Activated CD4-positive, alpha-beta T cell treated with anti-CD3 and anti-CD28 coated beads, Interleukin-2, Interleukin-4, amounts not matched to agents 100 ng/mL and 50 ng/mL, durations not matched to agents 16 hours and 8 hours (primary cell): ENCODE data around the gene ST6GALNAC3.

Experiments
- DNase-seq: peaks from one replicate; pipeline ENCODE4 v3.0.0-alpha.2; 2020; ENCODE audit warnings: low spot score

Gene ST6GALNAC3

DNA sequence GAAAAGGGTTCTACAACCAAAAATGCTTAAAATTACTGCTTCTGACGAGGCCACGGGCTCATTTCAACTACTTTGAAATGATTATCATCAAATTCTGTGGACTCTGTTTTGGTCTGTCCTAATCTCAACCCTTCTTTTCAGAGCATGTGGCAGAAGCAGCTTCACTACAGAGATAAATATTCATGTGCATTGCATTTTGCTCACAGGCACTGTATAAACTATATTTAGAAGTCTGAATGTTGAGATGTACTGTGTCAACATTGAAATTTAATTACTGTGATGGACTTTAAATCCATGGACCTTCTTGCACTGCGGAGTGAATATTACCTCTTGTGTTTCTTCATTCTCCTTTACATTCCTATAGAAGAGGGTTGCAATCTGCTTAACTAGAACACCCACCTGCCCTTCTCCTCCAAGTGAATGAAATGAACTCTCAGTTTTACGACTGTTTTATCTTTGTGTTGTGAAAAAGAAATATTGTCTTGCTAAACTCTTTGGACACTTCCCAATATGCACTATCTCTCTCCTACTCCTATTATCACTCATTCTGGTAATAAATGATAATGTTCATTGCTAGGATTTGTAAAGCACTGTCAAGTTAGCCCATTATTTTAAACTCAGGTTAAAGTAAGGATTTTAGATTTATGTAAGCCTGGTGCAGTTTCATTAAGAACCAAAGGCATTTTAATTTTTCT is 511.6 kb downstream of the ST6GALNAC3 start:
- no peak for DNase-seq

DNA sequence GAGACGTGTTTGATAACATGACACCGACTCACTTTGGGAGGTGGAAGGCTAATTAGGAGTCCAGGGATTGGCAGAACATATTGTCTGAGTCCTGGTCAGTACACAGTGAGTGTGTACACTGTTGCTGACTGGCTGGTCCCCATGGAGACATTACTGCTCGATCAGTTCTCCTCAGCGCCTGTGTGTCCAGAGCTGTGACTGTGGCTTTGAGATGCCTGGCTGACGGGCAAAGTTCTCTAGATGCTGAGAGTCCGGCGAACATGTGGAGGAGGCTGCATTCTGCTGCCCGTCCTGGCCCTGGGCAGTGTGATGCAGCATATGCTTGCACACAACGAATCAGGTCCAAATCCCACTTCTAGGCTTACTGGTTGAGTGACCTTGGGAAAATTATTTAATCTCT is 512.7 kb downstream of the ST6GALNAC3 start:
- no peak for DNase-seq

DNA sequence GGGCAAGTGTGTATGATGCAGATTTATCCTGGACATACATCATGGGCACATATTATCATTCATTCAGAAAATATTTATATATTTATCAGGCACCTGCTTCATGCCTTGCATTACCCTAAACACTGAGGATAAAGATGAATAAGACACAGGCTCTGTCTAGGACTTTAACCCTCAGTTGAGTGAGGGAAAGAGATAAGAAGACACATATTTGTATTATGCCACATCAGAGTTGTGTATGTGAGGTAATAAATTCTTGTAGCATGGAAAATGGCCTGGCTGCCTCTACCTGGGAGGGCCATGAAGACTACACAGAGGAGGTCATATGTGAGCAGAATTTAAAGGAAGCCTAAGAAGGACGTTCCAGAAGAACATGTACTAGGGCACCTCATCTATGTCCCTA is 516.9 kb downstream of the ST6GALNAC3 start:
- DNase-seq, result no peak

DNA sequence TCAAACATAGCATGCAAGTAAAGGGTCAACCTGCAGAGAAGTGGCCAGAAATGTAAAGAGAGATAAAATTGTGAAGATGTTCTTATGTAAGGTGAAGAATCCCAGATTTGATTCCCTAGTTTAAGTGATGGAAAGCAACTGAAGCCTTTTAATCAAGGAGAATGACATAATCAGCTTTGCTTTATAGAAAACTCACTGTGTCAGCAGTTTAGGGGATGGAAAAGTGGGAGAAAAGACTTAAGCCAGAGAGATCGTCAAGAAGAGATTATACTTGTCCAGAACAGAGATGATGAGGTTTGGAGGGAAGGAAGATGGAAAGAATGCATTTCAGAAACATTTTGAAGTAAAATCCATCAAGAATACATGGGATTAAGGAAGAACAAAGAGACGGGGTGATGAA is 517.4 kb downstream of the ST6GALNAC3 start:
- DNase-seq, result no peak

GRCh38 chr1:76593141-76593540 is 518.6 kb downstream of the ST6GALNAC3 start:
- no peak for DNase-seq

DNA sequence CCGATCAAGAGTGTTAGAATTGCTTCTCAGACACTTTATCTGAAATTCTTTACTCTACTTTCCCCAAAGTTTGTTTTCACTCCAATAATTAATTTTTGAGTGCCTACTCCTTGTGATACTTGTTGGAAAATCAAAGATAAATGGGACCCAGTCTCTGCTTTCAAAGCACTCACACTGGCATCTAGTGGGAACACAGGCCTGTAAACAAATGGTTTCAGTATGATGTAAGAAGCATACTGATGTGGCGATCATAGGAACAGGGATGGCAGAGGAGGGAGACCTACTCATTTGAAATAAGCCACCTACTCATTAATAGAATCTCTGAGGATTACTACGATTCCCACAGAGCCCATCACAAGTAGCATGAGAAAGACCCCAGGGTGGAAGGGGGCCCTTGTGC is 519.1 kb downstream of the ST6GALNAC3 start:
- DNase-seq, result no peak

DNA sequence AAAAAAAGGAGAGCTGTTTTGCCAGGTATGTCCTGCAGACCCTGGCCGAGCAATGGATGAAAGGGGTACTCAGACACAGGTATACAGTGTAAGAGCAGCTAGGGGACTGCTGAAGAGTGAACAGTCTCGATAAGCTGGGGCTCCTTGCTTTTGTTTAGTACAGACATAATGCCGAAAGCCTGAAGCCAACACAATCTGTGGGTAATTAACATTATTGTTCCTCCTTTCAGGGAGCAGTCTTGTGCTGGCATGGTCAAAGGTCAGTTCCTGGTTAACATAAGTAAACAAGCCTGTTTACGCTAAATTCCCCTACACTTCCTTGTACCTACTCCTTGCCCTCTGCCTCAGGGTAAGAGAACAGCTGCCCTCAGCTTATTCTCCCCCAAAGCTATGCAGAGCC is 520.5 kb downstream of the ST6GALNAC3 start:
- DNase-seq, result no peak

GRCh38 chr1:76601465-76601864 is 526.9 kb downstream of the ST6GALNAC3 start:
- DNase-seq, result no peak

- DNase-seq, result no peak
Observed at GRCh38 chr1:76607717-76608116, 533.2 kb downstream of the ST6GALNAC3 start.

DNA sequence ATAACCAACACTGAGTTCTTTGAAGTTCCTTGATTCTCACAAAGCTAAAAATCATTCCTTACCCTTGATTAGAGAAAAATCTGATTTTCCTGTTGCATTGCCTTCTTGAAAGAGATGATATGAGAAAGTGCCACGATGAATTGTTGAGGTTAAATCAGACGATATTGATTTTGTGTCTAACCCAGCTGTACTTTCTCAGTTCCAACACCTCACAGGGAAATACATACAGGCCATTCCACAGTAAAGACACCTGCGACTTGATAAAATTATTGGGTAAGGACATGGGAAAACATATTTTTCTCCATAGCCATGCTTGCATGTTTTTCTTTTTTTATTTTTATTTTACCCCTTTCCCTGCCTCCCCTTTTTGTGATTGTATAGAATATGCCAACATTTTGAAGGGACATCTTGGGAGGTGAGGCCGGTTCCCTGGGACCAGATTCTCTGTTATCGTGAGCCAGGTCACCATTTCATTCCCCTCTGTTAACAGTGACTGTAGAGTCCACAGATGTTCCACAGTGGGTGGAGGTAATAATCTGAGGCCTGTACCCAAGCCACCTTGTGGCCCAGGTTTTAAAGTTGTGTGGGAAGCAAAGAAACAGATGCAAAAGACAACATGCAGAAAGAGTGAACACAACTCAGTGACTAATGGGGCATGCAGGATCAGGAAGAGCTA is 537.4 kb downstream of the ST6GALNAC3 start:
- no peak for DNase-seq

DNA sequence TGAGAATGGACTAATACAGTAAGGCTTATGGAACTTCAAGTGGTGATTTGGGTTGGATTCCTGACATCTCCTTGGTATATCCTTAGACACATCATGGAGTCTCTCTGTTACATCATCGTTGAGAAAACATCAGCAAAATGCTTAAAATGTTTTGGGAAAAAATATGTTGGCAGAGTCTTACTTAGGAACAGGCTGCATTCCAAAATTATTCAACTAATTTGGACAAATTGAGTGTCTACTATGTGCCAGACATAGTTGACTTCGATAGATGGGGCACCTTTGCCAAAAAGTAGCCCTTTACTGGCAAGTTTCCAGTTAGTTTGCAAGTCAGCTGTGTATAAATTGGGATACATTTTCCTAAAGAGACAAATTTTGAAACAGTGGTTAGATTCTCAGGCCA is 539.3 kb downstream of the ST6GALNAC3 start:
- no peak for DNase-seq

DNA sequence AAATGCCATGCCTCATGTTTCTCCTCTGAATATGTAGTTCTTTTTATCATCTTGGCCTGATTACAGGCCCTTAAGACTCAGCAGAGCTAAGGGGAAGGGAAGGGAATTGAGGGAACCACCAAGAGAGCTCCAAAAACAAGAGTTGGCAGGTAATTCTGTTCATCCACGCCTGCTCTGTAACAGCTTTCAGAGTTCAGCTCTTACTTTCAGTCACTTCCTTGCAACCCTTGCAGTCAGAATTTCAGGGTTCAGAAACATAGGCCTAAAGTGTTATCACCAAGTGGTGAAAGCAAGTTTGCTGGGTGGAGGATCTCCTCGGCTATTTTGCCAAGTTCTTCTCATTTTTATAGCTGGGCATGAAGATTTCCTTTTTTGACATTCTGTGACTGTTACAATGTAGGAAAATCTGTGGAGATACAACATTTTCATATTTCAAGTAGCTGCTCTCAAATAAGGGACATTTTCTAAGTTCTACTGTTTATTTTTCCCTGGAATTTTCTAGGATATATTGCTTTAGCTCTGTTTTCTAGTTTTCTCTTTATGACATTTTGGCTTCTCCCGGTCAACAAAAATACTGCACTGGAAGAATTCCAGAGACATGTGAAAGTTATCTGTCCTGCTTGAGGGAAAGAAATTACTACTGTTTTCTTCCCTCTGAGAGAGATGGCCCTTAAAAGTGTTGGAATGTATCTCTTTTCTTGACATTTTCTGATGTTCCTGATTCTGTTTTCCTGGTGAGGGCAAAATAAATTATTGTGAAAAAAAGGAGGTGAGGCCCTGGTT is 540.9 kb downstream of the ST6GALNAC3 start:
- DNase-seq, result no peak

GRCh38 chr1:76620371-76620770 is 545.8 kb downstream of the ST6GALNAC3 start:
- no peak for DNase-seq

DNA sequence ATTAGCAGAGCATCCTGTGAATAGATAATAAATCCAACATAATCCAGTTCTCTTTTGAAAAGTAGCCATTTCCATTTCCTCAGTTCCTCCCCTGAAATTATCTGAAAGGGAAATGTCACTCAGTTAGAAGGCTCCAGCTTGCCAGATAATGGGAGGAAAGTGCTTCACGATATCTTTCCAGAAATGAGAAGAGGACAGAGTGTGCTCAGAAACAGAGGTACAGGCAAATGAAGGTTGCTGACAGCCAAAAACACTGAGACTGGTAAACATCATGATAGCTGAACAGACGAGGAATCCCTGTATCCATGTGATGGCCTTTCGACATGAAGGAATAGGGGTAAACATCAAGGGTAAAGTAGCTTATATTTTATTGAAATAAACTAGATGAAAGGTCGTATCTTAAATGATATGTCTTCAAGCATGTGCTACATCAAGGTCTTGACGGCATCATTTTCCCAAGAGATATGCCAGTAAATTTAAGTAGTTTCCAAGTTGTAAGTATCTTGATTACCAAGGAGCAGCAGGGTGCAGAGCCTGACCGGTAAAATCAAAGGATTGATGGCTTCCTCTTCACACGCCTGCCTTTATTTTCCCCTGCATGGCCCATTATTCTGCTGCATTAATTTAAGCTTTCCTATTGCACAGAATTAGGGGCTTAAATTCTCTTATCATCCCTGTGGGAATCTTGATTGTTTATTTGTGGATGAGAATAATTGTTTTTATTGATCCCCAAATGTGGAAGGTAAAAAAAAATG is 548.4 kb downstream of the ST6GALNAC3 start:
- no peak for DNase-seq

DNA sequence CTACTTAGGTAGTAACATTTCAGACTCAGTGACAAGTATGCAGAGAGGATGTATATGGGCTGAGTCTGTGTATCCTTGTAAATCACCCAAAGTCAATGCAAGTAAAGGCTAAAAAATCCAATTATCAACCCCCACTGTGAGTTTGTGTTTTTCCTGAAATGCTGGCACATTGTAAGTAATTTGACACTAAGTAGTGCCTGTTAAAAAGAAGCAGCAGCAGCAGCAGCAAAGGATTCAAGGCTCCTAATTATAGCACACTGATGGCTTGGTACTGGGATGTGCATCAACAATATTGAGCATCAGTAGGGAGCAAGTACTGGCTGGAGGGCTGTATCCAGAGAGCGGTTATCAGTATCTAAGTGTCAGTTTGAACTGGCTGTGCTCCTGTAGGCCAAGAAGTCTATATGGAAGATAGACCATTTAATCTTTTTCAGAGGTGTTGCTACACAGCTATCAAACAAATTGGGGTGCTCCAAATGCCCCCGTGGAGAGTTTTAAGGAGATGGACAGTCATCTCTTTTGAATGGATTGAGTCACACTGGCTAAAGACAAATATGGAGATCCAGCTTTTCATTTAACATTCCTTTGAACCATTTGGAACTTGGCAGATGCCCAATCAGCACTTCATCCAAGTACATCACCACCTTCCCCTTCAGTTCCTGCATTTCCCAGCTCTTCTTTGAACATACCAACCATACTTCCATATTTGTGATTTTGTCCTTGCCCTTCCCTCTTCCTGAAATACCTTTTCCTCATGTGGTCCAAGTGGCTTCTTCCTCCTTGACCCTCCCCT is 551.5 kb downstream of the ST6GALNAC3 start:
- DNase-seq, result no peak

DNA sequence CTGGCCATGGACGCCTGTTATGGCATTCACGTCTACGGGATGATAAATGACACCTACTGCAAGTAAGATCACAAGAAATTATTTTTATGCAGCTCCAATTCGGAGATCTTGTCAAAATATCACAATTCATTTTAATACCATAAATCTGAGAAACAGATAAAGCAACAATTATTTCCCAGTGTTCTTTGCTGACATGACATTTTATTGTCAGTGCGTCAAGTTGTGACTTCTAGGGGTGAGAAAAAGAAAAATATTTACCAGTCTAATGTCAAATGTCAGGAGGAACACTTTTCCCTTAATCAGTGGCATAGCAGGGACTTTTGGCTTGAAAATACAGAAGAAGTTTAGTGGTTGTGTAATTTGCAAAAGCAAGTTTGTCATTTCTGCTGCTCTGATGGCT is 553.0 kb downstream of the ST6GALNAC3 start:
- no peak for DNase-seq

- no peak for DNase-seq
Observed at GRCh38 chr1:76627901-76628300, 553.4 kb downstream of the ST6GALNAC3 start.

GRCh38 chr1:76632136-76632535 is 557.6 kb downstream of the ST6GALNAC3 start:
- no peak for DNase-seq

GRCh38 chr1:76635784-76636183 is 561.2 kb downstream of the ST6GALNAC3 start:
- DNase-seq, result no peak

DNA sequence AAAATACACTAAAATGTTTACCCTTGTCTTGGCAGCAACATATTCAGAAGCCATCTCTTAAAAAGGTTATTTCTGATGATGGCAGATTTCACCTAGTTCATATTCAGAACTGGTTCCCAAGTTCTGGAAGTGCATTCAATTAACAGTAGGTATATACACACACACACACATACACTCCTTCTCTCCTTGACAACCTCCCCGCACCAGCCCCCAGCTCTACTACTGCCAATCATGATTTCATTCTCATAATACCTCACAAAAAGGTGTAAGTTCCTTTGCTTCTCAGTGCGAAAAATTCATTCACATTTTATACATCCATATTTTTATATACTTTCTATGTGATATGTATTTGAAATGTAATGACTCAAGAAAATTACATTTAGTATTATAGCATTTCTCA is 564.6 kb downstream of the ST6GALNAC3 start:
- no peak for DNase-seq

DNA sequence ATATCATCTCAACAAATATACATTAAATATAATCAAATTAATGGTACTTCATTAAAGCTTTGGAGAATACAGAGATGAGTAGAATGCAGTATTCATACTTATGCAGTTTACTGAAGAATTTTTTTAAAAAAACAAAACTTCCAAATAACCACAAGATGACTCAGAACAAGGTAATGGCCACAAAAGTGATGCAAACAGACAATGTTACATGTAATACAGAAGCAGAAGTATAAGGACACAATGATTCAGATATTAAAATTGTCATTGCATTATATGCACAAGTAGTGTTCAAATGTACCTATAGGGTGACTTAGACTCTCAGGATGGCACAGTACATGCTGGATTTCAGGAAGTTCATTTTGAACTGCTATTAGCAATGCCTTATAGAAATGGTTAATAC is 565.5 kb downstream of the ST6GALNAC3 start:
- DNase-seq, result no peak

DNA sequence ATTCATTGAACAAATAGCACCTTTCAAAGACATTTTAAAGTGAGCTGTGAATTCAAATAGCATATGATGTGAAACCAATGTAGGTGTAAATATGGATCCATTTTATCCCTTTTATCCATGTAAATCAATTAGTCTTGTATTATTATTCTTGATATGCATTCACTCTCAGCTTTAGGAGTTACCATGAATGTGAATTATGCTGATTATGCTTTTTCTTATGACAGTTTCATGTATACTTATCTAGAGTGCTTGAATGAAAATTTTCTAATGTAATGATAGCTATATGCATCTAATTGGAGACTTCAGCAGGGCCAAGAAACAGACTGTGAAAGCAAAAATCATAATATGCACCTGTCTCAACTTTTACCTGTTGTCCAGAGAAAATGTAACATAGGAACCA is 566.2 kb downstream of the ST6GALNAC3 start:
- DNase-seq, result no peak
